ACC112 (cell line): ENCODE measurements around the gene LIG4.

Experiments used
- H2AFZ ChIP-seq: fragments of 200-600 bp; sonication (generic); one replicate; pipeline ENCODE4 v1.6.0; 2017; ENCODE audit warnings: antibody characterized with exemption, low read length; ENCODE audit not compliant: unreplicated experiment
- H3K27ac ChIP-seq: fragments of 200-600 bp; sonication (generic); 2 replicates; pipeline ENCODE4 v1.5.1; 2014; ENCODE audit warnings: low read depth, mild to moderate bottlenecking, antibody characterized with exemption, low read length, moderate library complexity
- H3K27me3 ChIP-seq: fragments of 200-600 bp; sonication (generic); 2 replicates; pipeline ENCODE4 v1.6.1; 2014; ENCODE audit warnings: mild to moderate bottlenecking, antibody characterized with exemption, low read length, moderate library complexity, mixed read lengths; ENCODE audit not compliant: insufficient read depth
- H3K36me3 ChIP-seq: fragments of 200-600 bp; sonication (generic); 2 replicates; pipeline ENCODE4 v1.6.1; 2016; ENCODE audit warnings: mild to moderate bottlenecking, antibody characterized with exemption, low read length, moderate library complexity, mixed read lengths; ENCODE audit not compliant: insufficient read depth
- H3K4me1 ChIP-seq: fragments of 200-600 bp; sonication (generic); one replicate; pipeline ENCODE4 v1.6.1; 2016; ENCODE audit warnings: low read length, mixed read lengths; ENCODE audit not compliant: insufficient read depth, unreplicated experiment, control insufficient read depth
- H3K4me3 ChIP-seq: fragments of 200-600 bp; sonication (generic); 2 replicates; pipeline ENCODE4 v1.5.1; 2014; ENCODE audit warnings: mild to moderate bottlenecking, low read depth, low read length
- H3K79me2 ChIP-seq: fragments of 200-600 bp; sonication (generic); one replicate; pipeline ENCODE4 v1.6.0; 2016; ENCODE audit warnings: low read length; ENCODE audit not compliant: control insufficient read depth, unreplicated experiment, insufficient read depth

The LIG4 gene

DNA sequence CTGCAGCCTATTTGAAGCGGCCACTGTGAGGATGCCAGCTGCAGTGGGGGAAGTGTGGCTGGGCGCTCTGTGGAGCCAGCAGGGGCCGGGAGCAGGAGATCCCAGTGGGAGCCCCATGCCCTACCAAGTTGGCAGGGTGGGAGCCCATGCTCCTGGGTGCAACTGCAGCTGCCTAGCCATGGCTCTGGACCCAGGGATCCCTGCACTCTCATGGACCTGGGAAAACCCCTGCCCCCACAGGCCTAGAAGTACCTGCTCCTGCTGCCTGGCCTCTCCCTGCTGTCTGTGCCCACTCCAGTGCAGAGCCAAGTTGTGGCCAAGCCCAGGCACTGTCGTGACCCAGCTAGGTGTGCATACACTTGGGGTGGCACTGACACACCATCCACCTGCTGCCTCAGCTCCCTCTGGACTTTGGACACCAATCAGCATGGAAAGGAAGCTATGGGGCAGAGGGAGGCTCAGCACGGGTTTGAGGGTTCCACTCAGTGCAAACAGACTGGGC is 20.9 kb downstream of the LIG4 start:
- Histone ChIP-seq H3K36me3 (no peaks in the 10 kb centered on the region), H3K79me2 (no peaks in the 10 kb centered on the region), H3K4me1 (no peaks in the 10 kb centered on the region), H3K4me3 (no peak overlapping the region), H3K27ac (no peak overlapping the region), H3K27me3 (peaks cover 10% of the 10 kb centered on the region), H2AFZ (no peak overlapping the region)

DNA sequence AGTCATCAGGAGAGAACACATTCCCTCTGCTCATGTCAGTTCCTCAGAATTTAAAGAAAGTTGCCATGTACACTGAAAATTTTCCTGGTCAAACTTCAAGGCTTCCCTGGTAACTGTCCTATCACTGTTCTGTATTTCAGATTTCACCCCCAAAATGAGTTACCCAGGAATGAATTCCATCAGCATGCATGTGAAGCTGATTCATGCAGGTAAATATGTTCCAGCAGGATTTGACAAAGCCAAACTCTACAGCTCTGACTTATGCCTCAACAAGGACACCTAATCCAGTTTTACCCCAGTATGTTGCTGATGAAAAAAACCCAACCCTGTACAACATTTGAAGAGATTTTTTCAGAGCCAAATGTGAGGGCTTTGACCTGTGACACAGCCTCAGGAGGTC is 21.5 kb downstream of the LIG4 start:
- H2AFZ ChIP-seq = no peak overlapping the region
- H3K4me3 ChIP-seq = no peak overlapping the region
- H3K27ac ChIP-seq = no peak overlapping the region
- H3K27me3 ChIP-seq = peaks cover 9% of the 10 kb centered on the region
- H3K36me3 ChIP-seq = no peaks in the 10 kb centered on the region
- no peaks in the 10 kb centered on the region for H3K4me1 ChIP-seq
- no peaks in the 10 kb centered on the region for H3K79me2 ChIP-seq

DNA sequence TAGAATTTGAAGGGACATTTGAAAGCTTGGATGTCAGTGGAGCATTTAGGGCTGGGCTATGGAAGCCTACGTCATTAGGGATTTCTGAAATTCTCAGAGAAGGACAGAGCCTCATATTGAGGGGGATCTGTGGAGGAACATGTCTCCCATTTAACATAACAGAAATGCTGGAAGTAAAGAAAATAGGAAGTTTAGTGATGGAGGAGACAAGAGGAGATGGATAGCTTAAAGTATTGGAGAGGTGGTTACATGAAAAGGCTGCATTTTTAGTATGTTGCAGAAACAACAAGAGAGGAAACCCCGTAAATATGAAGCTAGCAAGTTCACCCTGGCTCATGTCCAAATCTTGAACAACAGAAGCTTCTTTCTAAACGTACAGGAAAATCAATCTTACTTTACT is 24.4 kb downstream of the LIG4 start:
- Histone ChIP-seq H3K4me1 (no peaks in the 10 kb centered on the region), H3K79me2 (no peaks in the 10 kb centered on the region), H3K27ac (no peak overlapping the region), H3K4me3 (no peak overlapping the region), H2AFZ (no peak overlapping the region), H3K27me3 (peaks cover 3% of the 10 kb centered on the region; the same call in 1 of the 2 replicates), H3K36me3 (no peaks in the 10 kb centered on the region)

DNA sequence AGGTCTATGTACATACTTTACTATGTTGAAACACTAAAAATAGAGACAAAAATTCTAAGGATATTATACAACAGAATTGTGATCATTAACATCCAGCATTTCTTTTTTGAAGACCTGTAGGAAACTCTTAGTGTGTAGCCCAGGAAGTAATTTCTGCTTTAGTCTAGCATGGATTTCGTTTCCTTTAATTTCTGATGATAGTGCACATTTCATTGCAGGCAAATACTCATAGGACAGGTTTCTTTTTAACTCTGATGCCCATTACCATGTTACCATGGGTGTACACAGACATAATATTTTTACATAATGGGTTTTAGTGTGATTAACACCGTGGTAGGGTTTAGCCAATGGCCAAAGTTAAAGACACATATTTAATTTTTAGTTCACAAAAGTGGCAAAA is 27.1 kb downstream of the LIG4 start:
- Histone ChIP-seq H3K27ac (no peak overlapping the region), H2AFZ (no peak overlapping the region), H3K4me1 (no peaks in the 10 kb centered on the region), H3K4me3 (no peak overlapping the region), H3K36me3 (no peaks in the 10 kb centered on the region), H3K79me2 (no peaks in the 10 kb centered on the region), H3K27me3 (peaks cover 17% of the 10 kb centered on the region)

DNA sequence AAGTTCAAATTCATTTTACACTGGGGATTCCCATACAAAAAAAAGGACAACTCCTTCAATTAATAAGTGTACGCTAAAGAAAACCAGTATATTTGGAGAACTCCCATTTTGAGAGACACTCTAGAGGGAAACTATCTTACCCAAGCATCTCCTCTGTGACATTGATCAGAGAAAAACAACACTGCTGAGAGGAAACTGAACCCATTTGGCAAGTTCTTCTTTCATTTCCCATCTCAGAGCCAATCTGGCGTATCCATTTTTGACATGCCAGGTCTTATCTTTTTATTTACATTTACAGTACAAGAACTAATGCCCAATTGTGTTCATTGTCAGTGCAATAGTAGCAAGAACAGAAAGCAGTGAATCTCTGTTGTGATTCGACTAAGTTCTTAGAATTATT is 30.1 kb downstream of the LIG4 start:
- H3K79me2 ChIP-seq = no peaks in the 10 kb centered on the region
- H3K4me3 ChIP-seq = no peak overlapping the region
- H2AFZ ChIP-seq = no peak overlapping the region
- no peak overlapping the region for H3K27ac ChIP-seq
- no peaks in the 10 kb centered on the region for H3K4me1 ChIP-seq
- no peaks in the 10 kb centered on the region for H3K36me3 ChIP-seq
- peaks cover 16% of the 10 kb centered on the region for H3K27me3 ChIP-seq

DNA sequence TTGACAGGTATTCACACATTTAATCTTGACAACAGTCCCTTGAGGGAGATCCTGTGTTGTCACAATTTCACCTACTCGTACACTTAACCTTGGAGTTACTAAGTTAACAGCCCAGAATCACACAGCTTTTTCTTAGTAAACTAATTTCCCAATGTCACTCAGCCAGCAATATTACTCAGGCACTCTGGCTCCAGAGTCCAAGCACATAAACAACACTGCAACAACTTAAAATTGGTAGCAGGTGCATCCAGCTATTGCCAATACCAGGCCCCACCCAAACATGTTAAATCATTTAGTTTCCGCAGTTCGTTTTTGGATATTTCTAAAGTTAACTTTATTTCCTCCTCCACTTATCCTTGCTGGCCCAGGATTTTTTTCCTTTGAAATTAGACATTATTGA is 32.7 kb downstream of the LIG4 start:
- H3K4me1 ChIP-seq = no peaks in the 10 kb centered on the region
- no peaks in the 10 kb centered on the region for H3K36me3 ChIP-seq
- H3K4me3 ChIP-seq = no peak overlapping the region
- H3K27ac ChIP-seq = no peak overlapping the region
- no peaks in the 10 kb centered on the region for H3K79me2 ChIP-seq
- no peak overlapping the region for H2AFZ ChIP-seq
- H3K27me3 ChIP-seq = peaks cover 16% of the 10 kb centered on the region

DNA sequence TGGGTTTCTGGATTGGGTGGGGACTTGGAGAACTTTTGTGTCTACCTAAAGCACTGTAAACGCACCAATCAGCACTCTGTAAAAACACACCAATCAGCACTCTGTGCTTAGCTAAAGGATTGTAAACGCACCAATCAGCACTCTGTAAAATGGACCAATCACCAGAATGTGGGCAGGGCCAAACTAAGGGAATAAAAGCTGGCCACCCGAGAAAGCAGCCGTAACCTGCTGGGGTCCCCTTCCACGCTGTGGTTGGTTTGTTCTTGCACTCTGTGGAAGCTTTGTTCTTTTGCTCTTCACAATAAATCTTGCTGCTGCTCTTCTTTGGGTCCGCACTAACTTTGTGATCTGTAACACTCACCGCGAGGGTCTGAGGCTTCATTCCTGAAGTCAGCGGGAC is 37.3 kb downstream of the LIG4 start:
- Histone ChIP-seq H3K36me3 (no peaks in the 10 kb centered on the region), H3K27ac (no peak overlapping the region), H3K27me3 (peaks cover 3% of the 10 kb centered on the region), H3K4me3 (no peak overlapping the region), H3K79me2 (no peaks in the 10 kb centered on the region), H3K4me1 (no peaks in the 10 kb centered on the region), H2AFZ (no peak overlapping the region)

DNA sequence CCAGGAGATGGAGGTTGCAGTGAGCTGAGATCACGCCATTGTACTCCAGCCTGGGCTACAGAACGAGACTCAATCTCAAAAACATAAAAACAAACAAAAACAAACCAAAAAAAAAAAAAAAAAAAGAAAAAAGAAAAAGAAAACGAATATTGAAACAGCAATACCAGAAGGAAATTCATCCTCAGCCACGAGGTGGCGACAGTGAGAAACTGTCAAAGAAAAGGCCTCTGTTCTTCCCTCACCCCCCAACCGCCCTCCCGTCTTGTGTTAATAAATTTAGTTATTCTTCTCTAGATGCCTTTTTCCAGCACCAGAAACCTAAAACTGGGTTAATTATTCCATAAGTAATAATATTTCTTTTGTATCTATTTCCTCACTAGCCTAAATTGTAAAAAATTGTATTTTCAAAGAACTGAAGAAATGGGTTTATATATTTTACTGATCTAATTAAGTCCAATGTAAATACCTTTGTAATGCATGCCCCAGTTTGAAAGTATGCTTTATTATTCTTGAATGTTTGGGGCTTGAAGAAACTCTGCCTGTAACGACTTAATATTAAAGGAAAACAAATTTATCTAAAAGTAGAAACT is 38.6 kb downstream of the LIG4 start:
- Histone ChIP-seq H3K4me3 (no peak overlapping the region), H3K27ac (no peak overlapping the region), H3K4me1 (no peaks in the 10 kb centered on the region), H3K27me3 (peaks cover 4% of the 10 kb centered on the region; the same call in 1 of the 2 replicates), H2AFZ (no peak overlapping the region), H3K79me2 (no peaks in the 10 kb centered on the region), H3K36me3 (no peaks in the 10 kb centered on the region)

DNA sequence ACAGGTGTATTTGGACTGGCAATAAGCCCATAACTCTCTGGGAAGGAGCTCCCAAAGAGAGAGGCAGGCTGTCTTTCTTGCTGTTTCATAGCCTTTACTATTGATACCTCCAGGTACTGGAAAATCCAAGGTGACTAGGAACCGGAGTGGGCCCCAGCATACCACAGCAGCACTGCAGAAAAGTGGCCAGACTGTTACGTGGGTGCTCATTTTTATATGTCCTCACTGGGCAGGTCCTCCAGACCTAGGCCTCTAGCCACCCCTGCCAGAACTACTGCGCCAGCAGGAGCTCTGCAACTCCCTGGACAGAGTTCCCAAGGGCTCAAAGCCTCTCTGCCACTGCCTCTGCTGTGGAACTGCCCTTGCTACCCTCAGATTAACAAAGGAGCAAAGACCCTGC is 46.4 kb downstream of the LIG4 start:
- Histone ChIP-seq H2AFZ (no peak overlapping the region), H3K4me1 (no peaks in the 10 kb centered on the region), H3K36me3 (no peaks in the 10 kb centered on the region), H3K4me3 (no peak overlapping the region), H3K27ac (no peak overlapping the region), H3K27me3 (peaks cover 20% of the 10 kb centered on the region; the same call in 1 of the 2 replicates), H3K79me2 (no peaks in the 10 kb centered on the region)

DNA sequence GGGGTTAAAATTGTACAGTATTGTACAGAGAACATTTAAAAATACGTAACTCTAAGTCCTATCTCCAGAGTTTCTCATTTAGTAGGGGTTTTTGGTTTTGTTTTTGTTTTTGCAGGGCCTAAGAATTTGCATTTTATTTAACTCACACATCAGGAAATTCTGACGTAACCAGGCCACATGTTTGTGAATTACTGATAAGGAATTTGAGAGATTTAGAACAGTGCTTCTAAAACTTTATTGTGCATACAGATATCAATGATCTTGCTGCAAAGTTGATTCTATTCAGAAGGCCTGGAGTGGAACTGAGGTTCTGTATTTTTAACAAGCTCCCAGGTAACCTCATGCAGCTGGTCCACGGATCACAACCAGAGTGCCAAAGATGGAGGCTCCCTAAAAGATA is 49.3 kb downstream of the LIG4 start:
- H3K36me3 ChIP-seq = no peaks in the 10 kb centered on the region
- no peak overlapping the region for H3K27ac ChIP-seq
- H3K79me2 ChIP-seq = no peaks in the 10 kb centered on the region
- no peak overlapping the region for H2AFZ ChIP-seq
- H3K4me1 ChIP-seq = no peaks in the 10 kb centered on the region
- peaks cover 12% of the 10 kb centered on the region; the same call in 1 of the 2 replicates for H3K27me3 ChIP-seq
- H3K4me3 ChIP-seq = no peak overlapping the region

DNA sequence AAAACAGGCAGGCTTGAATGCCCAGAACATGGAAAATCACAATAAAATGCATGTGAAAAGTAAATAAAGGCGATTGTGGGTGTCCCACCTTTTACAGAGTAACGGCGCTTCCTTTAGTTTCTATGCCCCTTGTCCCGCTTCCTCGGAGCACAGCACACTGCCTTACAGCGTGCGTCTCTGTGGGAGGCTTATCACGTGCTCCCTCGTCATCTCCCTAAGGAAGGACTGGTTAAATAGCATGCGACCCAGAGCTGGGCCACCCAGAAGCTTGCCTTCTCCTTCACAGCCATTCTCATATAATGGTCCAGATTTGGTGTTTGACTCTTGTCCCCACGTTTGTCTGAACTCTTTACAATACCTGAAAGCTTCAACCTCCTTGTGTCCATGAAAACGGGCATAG is 56.6 kb downstream of the LIG4 start:
- Histone ChIP-seq H3K36me3 (no peaks in the 10 kb centered on the region), H2AFZ (no peak overlapping the region), H3K79me2 (no peaks in the 10 kb centered on the region), H3K27ac (no peak overlapping the region), H3K4me3 (no peak overlapping the region), H3K4me1 (no peaks in the 10 kb centered on the region), H3K27me3 (peaks cover 5% of the 10 kb centered on the region; the same call in 1 of the 2 replicates)
